Liver (tissue), 9 donors: Measurements from ENCODE around the gene PCNX2. TPM values are rescaled to one million over a fixed set of nuclear protein-coding genes. Genes with fewer than 3 reads are reported as not detected.

Experiments
- DNase-seq: peaks from one replicate; pipeline ENCODE4 v3.0.0-alpha.2; 2017; ENCODE audit warnings: low spot score
- H3K27ac ChIP-seq, 2 donors: one replicate each; pipeline ENCODE4 v1.7.0; 2013; ENCODE audit warnings: inconsistent platforms in 2 of 2, low read length in 2 of 2, control low read depth in 1 of 2, low read depth in 1 of 2, mild to moderate bottlenecking in 1 of 2
- H3K27me3 ChIP-seq, 4 donors: one replicate each; pipeline versions ENCODE4 v1.6.1 to v1.7.0; 2013; ENCODE audit warnings: low read length in 3 of 4, inconsistent platforms in 1 of 4, mild to moderate bottlenecking in 1 of 4, moderate library complexity in 1 of 4; ENCODE audit not compliant: control insufficient read depth in 4 of 4, insufficient read depth in 4 of 4
- H3K36me3 ChIP-seq, 4 donors: one replicate each; pipeline versions ENCODE4 v1.6.1 to v1.7.0; 2013; ENCODE audit warnings: low read length in 3 of 4, mild to moderate bottlenecking in 3 of 4, low read depth in 1 of 4, moderate library complexity in 1 of 4; ENCODE audit not compliant: control insufficient read depth in 4 of 4, insufficient read depth in 3 of 4
- H3K4me1 ChIP-seq, 4 donors: one replicate each; pipeline versions ENCODE4 v1.6.1 to v1.7.0; 2013; ENCODE audit warnings: low read length in 3 of 4, mild to moderate bottlenecking in 3 of 4, moderate library complexity in 1 of 4; ENCODE audit not compliant: control insufficient read depth in 4 of 4, insufficient read depth in 4 of 4
- H3K4me3 ChIP-seq, 3 donors: one replicate each; pipeline versions ENCODE4 v1.6.1 to v1.7.0; 2013; ENCODE audit warnings: low read length in 3 of 3, control low read depth in 1 of 3, low read depth in 1 of 3, mild to moderate bottlenecking in 1 of 3
- H3K9ac ChIP-seq, 2 donors: one replicate each; pipeline ENCODE4 v1.7.0; 2013; ENCODE audit warnings: low read length in 2 of 2, mild to moderate bottlenecking in 2 of 2, moderate library complexity in 2 of 2, control low read depth in 1 of 2, low read depth in 1 of 2
- H3K9me3 ChIP-seq, 4 donors: one replicate each; pipeline versions ENCODE4 v1.6.1 to v1.7.0; 2013; ENCODE audit warnings: low read length in 3 of 4; ENCODE audit not compliant: control insufficient read depth in 4 of 4
- EGR1 ChIP-seq, 2 donors: IDR thresholded peaks; 2 replicates each; pipeline ENCODE4 v1.6.1; 2016 to 2018; ENCODE audit warnings: antibody characterized with exemption in 2 of 2, low read depth in 2 of 2
- FOXA1 ChIP-seq: IDR thresholded peaks from 2 replicates; pipeline ENCODE4 v1.6.1; 2016; ENCODE audit warnings: antibody characterized with exemption
- FOXA2 ChIP-seq: IDR thresholded peaks from 2 replicates; pipeline ENCODE4 v1.6.1; 2016; ENCODE audit warnings: antibody characterized with exemption
- GABPA ChIP-seq, 2 donors: IDR thresholded peaks in 1 of 2; conservative IDR thresholded peaks in 1 of 2; 2 replicates each; pipeline ENCODE4 v1.6.1; 2016; ENCODE audit warnings: antibody characterized with exemption in 2 of 2, mild to moderate bottlenecking in 1 of 2, moderate library complexity in 1 of 2
- HNF4A ChIP-seq, 2 donors: conservative IDR thresholded peaks; 2 replicates each; pipeline ENCODE4 v1.6.1; 2016; ENCODE audit warnings: antibody characterized with exemption in 2 of 2, mild to moderate bottlenecking in 2 of 2
- JUND ChIP-seq, 2 donors: IDR thresholded peaks; 2 replicates each; pipeline ENCODE4 v1.6.1; 2016; ENCODE audit warnings: antibody characterized with exemption in 2 of 2
- NR2F2 ChIP-seq: IDR thresholded peaks from 2 replicates; pipeline ENCODE4 v1.6.1; 2016; ENCODE audit warnings: antibody characterized with exemption
- RAD21 ChIP-seq, 2 donors: IDR thresholded peaks; 2 replicates each; pipeline ENCODE4 v1.6.1; 2016; ENCODE audit warnings: antibody characterized with exemption in 2 of 2, mild to moderate bottlenecking in 2 of 2
- RXRA ChIP-seq, 2 donors: IDR thresholded peaks; 2 replicates each; pipeline ENCODE4 v1.6.1; 2017 to 2018; ENCODE audit warnings: antibody characterized with exemption in 2 of 2, mild to moderate bottlenecking in 1 of 2
- SP1 ChIP-seq: IDR thresholded peaks from 2 replicates; pipeline ENCODE4 v1.6.1; 2018; ENCODE audit warnings: antibody characterized with exemption, mild to moderate bottlenecking
- TAF1 ChIP-seq: conservative IDR thresholded peaks from 2 replicates; pipeline ENCODE4 v1.6.1; 2016; ENCODE audit warnings: antibody characterized with exemption, mild to moderate bottlenecking
- YY1 ChIP-seq: IDR thresholded peaks from 2 replicates; pipeline ENCODE4 v1.6.1; 2016; ENCODE audit warnings: antibody characterized with exemption, mild to moderate bottlenecking
- WGBS: extraction: QIAGEN DNeasy Blood & Tissue Kit; methylation state at CpG from one replicate; pipeline ENCODE4 v1.1.7; 2013; 5-methylcytosine and 5-hydroxymethylcytosine counted together
- polyA plus RNA-seq, 2 donors: library from polyadenylated mRNA; stranded (reverse) in 1 of 2; unstranded in 1 of 2; fragments of 200-250 nt in 1 of 2; fragments of >200 nt in 1 of 2; fragmentation: Nextera tagmentation in 1 of 2; extraction: Ambion mirVana in 1 of 2; gene quantifications; one replicate each; pipeline versions ENCODE4 v1.2.1 to v1.2.3, GENCODE V29; 2013 to 2015
- total RNA-seq, 2 donors: library from RNA; depleted of rRNA; stranded (reverse); fragments of >200 nt; gene quantifications; one replicate each; pipeline ENCODE4 v1.2.3, GENCODE V29; 2014
- TF ChIP-seq, protein P1 (sequence below): IDR thresholded peaks from 2 replicates; pipeline ENCODE4 v1.6.1; 2016; ENCODE audit warnings: antibody characterized with exemption, mild to moderate bottlenecking
- TF ChIP-seq, protein P2 (sequence below): fragments of 150-350 bp; IDR thresholded peaks from 2 replicates; pipeline ENCODE4 v1.5.1; 2017; ENCODE audit warnings: improper control_type of control experiment, low read depth, low read length; ENCODE audit not compliant: missing input control
- TF ChIP-seq, protein P3 (sequence below): IDR thresholded peaks from 2 replicates; pipeline ENCODE4 v1.6.1; 2016; ENCODE audit warnings: antibody characterized with exemption
- TF ChIP-seq, protein P4 (sequence below): IDR thresholded peaks from 2 replicates; pipeline ENCODE4 v1.6.1; 2016; ENCODE audit warnings: antibody characterized with exemption
- donor health status: healthy.
- donor health status: healthy.
- donor health status: healthy.
- donor health status: healthy.
- donor health status: healthy.

The PCNX2 gene
- total and polyA plus RNA-seq, 4 donors: 0.20 to 3.1 (median 0.92) TPM

DNA sequence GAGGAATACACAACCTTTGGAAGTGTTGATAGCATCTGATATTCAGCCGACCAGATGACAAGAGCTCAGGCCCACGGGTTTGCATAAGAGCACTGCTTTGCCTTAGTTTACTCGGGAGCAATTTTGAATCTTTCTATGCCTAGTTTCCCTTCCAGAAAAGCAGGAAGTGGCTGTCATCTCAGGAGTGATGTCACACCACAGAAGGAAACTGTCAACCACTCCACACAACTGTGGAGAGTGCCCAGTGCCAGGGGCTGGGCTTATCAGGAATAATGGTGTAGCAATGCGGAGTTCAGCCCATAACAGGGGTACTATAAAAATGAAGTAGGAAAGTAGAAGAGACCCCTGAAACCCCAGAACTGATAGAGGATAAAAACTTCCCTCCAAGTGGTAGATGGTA is 316.7 kb downstream of the PCNX2 start (continued):
- TF ChIP-seq, protein P1, sequence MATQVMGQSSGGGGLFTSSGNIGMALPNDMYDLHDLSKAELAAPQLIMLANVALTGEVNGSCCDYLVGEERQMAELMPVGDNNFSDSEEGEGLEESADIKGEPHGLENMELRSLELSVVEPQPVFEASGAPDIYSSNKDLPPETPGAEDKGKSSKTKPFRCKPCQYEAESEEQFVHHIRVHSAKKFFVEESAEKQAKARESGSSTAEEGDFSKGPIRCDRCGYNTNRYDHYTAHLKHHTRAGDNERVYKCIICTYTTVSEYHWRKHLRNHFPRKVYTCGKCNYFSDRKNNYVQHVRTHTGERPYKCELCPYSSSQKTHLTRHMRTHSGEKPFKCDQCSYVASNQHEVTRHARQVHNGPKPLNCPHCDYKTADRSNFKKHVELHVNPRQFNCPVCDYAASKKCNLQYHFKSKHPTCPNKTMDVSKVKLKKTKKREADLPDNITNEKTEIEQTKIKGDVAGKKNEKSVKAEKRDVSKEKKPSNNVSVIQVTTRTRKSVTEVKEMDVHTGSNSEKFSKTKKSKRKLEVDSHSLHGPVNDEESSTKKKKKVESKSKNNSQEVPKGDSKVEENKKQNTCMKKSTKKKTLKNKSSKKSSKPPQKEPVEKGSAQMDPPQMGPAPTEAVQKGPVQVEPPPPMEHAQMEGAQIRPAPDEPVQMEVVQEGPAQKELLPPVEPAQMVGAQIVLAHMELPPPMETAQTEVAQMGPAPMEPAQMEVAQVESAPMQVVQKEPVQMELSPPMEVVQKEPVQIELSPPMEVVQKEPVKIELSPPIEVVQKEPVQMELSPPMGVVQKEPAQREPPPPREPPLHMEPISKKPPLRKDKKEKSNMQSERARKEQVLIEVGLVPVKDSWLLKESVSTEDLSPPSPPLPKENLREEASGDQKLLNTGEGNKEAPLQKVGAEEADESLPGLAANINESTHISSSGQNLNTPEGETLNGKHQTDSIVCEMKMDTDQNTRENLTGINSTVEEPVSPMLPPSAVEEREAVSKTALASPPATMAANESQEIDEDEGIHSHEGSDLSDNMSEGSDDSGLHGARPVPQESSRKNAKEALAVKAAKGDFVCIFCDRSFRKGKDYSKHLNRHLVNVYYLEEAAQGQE: no peak
- TF ChIP-seq, protein P2, sequence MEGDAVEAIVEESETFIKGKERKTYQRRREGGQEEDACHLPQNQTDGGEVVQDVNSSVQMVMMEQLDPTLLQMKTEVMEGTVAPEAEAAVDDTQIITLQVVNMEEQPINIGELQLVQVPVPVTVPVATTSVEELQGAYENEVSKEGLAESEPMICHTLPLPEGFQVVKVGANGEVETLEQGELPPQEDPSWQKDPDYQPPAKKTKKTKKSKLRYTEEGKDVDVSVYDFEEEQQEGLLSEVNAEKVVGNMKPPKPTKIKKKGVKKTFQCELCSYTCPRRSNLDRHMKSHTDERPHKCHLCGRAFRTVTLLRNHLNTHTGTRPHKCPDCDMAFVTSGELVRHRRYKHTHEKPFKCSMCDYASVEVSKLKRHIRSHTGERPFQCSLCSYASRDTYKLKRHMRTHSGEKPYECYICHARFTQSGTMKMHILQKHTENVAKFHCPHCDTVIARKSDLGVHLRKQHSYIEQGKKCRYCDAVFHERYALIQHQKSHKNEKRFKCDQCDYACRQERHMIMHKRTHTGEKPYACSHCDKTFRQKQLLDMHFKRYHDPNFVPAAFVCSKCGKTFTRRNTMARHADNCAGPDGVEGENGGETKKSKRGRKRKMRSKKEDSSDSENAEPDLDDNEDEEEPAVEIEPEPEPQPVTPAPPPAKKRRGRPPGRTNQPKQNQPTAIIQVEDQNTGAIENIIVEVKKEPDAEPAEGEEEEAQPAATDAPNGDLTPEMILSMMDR: no peak
- TF ChIP-seq SP1: no peak
- no peak for TF ChIP-seq FOXA1
- TF ChIP-seq HNF4A (conservative IDR thresholded peaks at IDR 0.05): no peak

DNA sequence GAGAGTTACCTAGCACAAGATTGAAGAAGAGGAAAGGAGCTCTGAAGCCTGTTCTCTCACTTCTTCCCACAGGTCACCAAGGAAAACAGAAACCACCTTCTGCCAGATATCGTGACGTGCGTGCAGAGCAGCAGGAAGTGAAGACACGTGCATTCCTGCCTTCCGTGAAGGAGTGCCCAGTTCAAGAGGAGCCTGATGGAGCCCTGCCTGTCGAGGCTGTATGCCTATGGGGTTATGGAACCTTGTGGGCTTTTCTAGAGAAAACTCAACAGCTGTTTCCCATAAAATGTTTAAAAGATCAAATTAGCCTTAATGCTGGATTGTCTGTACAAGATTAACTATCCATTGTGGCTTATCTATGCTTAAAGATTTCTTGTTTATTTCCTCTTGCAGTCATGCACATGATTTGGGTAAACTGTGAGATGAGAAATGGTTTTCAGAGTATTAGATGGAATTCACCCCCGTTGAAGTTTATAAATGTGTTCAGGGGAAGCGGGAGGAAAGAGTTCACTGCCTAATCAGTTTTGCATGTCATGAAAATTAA is 317.4 kb downstream of the PCNX2 start:
- 73% methylated on average over 8 of the region's 8 CpGs for WGBS
- no peak for DNase-seq
- H3K36me3 ChIP-seq: peaks cover 0 to 32% (median 14%) of the 10 kb centered on the region in 4 donors
- no peak overlapping the region for H3K9ac ChIP-seq
- peaks cover 0 to 6% (median 3%) of the 10 kb centered on the region in 4 donors for H3K9me3 ChIP-seq
- no peaks in the 10 kb centered on the region for H3K27me3 ChIP-seq
- TF ChIP-seq YY1 (no peak), GABPA (IDR thresholded peaks at IDR 0.05 in 1 of 2, conservative IDR thresholded peaks at IDR 0.05 in 1 of 2) (no peak), SP1 (no peak), EGR1 (IDR thresholded peaks at IDR 0.05; ENCODE audit: low read depth in 2 of 2) (no peak), TAF1 (no peak), JUND (IDR thresholded peaks at IDR 0.05) (no peak), RXRA (IDR thresholded peaks at IDR 0.05) (no peak), FOXA1 (no peak), RAD21 (IDR thresholded peaks at IDR 0.05) (no peak), NR2F2 (no peak), FOXA2 (no peak), HNF4A (conservative IDR thresholded peaks at IDR 0.05) (no peak)
- TF ChIP-seq, protein P2: no peak
- TF ChIP-seq, protein P1: no peak
- TF ChIP-seq, protein P3, sequence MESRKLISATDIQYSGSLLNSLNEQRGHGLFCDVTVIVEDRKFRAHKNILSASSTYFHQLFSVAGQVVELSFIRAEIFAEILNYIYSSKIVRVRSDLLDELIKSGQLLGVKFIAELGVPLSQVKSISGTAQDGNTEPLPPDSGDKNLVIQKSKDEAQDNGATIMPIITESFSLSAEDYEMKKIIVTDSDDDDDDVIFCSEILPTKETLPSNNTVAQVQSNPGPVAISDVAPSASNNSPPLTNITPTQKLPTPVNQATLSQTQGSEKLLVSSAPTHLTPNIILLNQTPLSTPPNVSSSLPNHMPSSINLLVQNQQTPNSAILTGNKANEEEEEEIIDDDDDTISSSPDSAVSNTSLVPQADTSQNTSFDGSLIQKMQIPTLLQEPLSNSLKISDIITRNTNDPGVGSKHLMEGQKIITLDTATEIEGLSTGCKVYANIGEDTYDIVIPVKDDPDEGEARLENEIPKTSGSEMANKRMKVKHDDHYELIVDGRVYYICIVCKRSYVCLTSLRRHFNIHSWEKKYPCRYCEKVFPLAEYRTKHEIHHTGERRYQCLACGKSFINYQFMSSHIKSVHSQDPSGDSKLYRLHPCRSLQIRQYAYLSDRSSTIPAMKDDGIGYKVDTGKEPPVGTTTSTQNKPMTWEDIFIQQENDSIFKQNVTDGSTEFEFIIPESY: no peak
- TF ChIP-seq, protein P4, sequence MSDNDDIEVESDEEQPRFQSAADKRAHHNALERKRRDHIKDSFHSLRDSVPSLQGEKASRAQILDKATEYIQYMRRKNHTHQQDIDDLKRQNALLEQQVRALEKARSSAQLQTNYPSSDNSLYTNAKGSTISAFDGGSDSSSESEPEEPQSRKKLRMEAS: no peak
- no peak overlapping the region for H3K4me3 ChIP-seq
- H3K27ac ChIP-seq: no peak overlapping the region
- H3K4me1 ChIP-seq: no peaks in the 10 kb centered on the region
